Activated T-cell treated with anti-CD3 and anti-CD28 coated beads for 4 hours (primary cell): ENCODE data around the gene C1orf115.
"Not testable (repeated sequence)": the region's sequence is repeated elsewhere in the genome, so short reads cannot be mapped to it uniquely, and the experiment has no call there.

Experiments
- DNase-seq: peaks from one replicate; pipeline ENCODE4 v3.0.0-alpha.2; 2020

The C1orf115 gene, protein sequence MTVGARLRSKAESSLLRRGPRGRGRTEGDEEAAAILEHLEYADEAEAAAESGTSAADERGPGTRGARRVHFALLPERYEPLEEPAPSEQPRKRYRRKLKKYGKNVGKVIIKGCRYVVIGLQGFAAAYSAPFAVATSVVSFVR

DNA sequence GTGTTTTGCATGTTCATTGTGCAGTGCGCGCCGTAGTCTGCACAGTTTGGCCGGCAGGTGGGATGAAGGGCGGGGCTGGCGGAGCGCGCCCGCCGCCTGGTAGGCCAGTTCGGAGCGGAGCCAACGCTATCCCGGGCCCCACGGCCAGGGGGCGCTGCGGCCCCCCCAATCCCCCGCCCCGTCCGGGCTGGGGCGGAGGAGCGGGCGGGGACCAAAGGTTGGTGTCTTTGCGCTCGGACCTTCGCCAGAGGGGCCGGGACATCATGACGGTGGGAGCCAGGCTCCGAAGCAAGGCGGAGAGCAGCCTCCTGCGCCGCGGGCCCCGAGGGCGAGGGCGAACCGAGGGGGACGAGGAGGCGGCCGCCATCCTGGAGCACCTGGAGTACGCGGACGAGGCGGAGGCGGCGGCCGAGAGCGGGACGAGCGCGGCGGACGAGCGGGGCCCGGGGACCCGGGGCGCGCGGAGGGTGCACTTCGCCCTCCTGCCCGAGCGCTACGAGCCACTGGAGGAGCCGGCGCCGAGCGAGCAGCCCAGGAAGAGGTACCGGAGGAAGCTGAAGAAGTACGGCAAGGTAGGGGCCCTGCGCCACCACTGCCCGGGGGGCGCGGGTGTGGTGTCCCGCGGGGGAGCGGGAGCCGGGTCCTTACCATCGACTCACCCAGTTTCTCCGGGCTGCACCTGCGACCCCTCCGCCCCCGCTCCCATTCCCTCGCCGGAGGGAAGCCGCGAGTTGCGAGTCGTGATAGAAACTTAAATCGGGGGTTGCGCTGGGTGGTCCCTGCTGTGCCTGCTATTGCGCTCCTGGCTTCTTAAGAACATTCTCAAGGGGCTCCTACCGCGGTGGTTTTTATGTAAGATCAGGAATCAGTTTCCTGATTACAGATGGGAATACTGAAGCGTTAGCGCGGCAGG, at the start of gene C1orf115:
TSS of gene C1orf115 (plus strand) at position 224 of the 913 bp plus-strand sequence. CDS start at position 264, 40 bp downstream.
- DNase-seq: peak; percentile 64

DNA sequence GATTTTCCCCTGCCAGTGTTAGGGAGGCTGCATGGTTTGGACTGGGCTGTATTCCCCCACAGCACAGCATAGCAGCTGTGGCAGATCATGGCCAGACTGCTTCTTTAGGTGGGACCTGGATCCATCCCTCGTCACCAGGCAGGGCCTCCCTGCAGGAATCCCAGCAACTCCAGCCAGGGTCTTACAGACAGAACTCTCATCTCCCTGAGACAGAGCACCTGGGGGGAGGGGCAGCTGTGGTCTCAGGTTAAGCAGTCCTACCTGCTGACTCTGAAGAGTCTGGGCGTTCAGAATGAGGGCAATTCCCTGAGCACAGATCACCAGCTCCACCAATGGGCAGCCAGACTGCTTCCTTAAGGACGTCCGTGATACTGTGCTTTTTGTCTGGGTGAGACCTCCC, 47.9 kb upstream of the C1orf115 start:
- no peak for DNase-seq

DNA sequence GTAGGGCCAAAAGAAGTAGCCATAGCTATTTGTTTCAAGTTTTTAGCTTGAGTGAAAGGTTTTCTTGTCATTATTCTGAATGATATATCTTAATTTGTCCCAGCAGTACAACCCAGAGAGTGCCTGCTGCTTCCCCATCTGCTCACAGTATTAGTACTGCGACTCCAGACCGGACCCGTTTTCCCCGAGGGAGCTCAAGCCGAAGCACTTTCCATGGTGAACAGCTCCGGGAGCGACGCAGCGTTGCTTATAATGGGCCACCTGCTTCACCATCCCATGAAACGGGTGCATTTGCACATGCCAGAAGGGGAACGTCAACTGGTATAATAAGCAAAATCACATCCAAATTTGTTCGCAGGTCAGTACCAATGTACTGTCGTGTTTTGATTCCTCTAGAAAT, 37.2 kb upstream of the C1orf115 start:
- no peak for DNase-seq

DNA sequence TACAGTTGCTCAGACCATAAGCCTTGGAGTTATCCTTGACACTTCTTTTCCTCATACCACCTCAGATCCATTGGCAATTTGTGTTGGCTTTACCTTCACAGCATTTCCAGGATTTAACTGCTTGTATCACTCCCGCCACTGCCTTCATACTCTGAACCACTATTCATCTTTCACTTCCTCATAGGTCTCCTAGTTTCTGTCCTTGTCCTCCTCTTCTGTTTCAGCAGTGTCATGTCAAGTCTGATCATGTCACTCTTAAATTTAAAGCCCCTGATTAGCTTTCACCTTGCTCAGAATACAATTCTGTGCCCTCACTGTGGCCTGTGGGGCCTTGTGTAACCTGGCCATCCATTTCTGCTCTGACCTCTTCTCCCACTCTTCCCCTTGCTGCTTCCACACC, 34.7 kb upstream of the C1orf115 start:
- no peak for DNase-seq

DNA sequence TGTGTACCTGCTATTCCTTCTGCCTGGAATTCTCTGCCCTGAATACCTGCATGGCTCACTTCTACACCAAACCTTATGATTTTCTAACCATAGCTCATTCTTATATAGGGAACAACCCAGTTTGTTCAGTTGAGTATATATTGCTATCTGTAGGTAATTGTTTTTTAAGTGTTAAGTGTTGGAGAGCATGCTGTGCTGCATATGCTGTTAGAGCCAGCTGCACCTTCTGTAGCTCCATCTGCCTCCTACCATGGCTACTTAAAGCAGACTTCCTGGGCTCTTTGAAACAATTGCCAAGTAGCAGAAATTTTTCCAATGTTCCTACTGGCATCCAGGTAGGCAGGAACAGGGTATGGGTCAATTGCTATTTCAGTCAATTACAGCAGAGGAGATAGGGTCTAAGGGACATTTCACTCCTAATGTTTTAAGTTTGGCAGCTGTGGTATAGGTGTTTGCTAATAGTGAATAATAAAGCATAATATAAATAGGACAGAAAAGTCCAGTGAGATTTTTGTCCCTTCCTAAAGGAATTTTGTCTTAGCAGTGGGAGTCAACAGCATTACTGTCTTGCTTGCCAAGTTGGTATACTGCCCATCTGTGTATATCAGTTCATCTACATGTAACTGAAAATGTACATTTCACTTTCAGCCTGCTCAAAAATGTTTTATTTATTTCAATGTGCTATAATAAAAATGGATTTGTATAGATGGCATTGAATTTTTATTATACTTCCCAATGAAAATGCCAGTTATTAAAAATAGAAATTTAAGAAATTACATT, 34.0 kb upstream of the C1orf115 start:
- DNase-seq: no peak

DNA sequence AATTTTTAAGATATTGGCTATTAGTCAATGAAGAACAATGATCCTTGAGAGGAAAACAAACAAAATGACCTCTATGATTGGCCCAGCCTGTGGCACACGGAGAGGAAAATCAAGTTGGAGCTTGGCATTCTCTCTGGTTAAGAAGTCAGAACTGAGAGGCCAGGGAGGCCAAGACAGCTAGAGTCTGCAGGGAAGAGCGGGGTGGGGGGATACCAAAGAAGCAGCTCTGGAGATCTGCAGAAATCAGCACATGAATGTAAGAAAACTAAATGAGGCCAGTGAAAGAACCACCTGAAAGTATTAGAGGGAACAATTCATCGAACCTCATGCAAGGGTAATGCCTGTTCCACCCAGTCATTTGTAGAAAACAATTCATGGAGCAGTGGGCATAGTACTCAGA, 23.8 kb upstream of the C1orf115 start:
- no peak for DNase-seq

DNA sequence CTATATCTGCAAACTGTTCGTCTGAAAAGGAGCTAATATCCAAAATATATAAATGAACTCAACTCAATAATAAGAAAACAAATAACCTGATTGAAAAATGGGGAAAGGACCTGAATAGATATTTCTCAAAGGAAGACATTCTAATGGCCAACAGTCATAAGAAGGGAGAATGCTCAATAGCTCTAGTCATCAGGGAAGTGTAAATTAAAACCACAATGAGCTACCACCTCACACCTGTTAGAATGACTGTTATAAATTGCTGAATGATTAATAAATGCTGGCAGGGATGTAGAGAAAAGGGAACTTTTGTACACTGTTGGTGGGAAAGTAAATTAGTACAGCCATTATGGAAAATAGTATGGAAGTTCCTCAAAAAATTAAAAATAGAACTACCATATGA, 21.2 kb upstream of the C1orf115 start:
- no peak for DNase-seq

DNA sequence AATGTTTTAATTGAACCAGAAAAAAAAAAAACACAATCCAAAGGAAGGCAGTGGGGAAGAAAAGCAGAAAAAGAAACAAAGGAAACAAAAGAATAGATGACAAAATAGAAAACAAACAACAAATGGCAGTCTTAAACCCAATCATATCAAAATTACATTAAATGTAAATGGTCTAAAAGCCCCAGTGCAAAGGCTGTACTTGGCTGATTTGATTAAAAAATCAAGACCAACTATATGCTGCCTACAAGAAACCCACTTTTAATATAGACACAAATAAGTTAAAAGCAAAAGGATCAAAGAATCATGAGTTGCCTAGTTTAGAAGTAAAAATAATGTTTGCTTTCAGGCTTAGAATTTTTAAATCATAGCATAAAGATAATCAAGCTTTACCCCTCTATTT, 19.8 kb upstream of the C1orf115 start:
- DNase-seq: no peak

DNA sequence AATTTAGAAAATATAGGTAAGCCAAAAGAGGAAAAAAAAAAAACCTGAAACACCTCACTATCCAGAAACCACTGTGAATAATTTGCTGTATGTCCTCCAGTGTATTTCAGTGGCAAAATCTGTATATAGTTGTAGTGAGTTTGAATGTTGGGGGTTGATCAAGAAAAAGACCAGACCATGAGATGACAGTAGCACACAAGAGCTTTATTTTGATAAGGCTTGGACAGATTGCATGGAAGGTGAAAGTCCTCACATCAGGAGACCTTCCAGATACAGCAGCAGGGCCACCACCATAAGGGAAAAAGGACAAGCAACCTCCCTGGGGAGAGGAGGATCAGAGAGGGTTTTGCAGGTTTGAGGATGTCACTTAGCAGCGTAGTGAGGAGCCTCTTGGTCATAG, 16.2 kb upstream of the C1orf115 start:
- DNase-seq: no peak

DNA sequence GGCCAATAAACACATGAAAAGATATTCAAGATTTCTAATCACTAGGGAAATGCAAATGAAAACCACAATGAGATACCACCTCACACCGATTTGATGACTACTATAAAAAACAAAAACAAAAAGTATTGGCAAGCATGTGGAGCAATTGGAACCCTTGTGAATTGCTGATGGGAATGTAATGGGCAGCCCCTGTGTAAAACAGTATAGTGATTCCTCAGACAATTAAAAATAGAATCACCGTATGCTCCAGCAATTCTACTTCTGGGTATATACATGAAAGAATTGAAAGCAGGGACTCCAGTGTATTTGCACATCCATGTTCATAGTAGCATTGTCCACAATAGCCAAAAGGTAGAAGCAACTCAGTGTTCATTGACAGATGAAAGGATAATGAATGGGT, 12.9 kb upstream of the C1orf115 start:
- DNase-seq: no peak

DNA sequence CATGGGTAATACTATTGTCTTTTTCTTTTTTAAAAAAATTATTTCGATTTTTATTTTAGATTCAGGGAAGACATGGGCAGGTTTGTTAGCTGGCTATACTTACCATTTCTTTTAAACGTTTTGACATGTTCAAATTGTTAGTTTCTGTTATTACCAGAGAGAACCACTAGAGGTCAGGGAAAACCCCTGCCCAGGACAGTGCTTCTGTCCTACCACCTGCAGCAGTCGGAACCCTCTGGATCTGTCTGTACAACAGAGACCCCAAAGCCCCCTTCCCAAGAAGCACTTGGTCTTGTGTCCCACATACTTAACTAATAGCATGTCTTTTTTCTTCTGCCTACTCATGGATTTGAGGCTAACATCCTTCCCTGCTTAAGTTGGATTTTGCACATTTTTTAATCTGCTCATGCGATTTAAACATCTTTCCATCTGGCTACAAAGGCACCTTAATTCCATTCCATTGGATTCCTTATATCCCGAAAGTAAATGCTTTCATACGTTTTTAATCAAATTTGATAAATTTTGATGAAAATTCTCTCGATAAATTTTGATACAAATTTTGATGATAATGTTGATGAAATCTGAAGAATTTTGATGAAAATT, 10.0 kb upstream of the C1orf115 start:
- DNase-seq: no peak

DNA sequence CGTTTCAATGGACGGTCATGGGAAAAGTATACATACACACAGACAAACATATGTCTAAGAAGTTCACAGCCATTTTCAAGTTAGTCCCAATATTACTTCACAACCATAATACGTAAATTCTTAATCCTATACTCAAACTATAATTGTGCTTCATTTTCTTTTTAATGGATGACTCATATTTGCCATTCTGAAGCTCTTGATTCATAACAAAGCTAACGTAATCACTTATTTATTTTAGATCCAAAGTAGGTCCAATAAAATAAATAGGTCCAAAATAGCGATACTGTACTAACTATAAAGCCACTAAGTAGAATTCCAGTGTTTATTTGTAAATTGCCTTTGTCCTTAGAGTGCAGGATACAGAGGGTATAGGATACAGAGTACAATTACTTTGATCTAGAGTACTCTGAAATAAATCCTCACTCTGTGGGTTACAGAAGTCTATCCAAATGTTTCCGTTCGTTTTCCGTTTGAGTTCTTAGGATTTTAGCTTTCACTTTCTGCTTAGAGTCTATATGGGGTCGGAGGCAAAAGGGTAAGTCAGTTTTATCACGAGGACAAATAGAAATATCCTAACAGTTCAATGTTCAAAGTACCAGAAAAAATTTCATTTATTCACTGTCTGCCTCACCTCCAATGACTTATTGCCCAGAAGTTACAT, 8.8 kb upstream of the C1orf115 start:
- no peak for DNase-seq

DNA sequence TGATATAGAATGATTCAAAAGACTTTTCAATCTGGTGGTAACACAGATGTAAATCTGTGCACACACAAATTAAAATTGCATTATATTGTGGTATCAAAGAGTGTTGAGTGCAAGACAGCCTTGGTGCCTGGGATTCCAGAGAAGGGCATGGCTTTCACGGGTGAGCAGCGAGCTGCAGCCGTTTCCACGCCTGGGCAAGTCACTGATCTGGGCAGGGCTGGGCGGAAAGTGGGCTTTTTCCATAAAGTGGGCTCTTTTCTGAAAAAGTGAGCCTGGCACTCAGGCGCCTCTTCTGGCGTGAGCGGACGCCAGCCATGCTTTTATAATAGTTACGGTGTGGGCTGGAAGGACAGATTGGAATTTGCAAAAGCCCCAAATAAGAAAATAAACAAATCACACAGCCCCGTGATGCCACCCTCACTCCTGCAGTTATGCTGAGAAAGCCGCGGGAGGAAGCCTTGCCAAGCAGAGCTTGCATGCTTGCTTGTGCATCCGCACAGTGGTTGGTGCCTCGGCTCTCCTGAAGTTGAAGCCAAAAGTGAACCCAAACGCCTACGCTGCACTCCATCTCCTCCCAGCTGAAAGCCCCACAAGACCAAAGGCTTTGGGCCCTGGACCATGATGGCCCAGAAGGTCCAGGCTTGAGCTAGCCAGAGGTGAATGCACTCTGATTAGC, 7.1 kb upstream of the C1orf115 start:
- no peak for DNase-seq

DNA sequence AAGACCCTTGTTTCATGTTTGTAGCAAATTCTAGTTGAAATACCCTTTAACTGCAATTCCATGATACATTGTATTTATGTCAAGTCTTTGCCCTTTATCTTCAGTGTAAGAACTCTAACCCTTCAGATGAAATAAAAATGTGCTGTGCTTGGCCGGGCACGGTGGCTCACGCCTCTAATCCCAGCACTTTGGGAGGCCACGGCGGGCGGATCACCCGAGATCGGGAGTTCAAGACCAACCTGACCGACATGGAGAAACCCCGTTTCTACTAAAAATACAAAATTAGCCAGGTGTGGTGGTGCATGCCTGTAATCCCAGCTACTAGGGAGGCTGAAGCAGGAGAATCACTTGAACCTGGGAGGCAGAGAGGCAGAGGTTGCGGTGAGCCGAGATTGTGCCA, 6.4 kb upstream of the C1orf115 start:
- not testable (repeated sequence) for DNase-seq

DNA sequence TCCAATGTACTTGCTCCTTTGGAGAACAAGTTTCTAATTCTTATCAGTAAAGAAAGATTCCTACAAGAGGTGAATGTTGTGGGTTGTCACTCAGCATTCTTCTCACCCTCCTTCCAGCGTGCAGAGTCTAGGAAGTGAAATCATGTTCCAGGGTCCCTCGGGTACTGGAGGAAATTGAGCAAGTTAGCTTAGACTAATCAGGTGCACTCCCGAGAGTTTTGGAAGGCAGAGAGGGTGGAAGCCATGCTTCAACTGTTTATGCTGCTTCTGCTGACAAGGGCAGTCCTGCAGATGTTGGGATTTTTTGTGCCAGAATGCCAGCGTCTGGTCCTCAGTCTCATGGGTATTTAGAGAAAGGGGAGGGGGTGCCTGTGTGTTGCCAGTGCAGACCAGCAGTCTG, 5.3 kb upstream of the C1orf115 start:
- no peak for DNase-seq

DNA sequence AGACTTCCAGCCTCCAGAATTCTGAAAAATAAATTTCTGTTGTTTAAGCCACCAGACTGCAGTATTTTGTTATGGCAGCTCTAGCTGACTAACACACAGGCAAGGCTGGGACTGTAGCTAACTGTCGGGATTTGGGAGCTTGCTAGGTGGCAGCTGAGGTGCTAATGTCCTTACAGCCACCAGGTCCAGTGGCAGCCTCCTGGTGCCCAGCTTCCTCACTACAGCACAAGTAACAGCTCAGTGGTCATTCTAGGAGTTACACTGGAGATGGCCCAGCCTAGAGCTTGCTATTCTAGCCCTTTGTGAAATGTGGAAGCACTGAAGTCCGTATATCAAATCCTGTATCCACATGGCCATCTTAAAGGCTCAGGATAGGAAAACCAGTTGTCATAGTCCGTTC, 4.3 kb upstream of the C1orf115 start:
- no peak for DNase-seq

DNA sequence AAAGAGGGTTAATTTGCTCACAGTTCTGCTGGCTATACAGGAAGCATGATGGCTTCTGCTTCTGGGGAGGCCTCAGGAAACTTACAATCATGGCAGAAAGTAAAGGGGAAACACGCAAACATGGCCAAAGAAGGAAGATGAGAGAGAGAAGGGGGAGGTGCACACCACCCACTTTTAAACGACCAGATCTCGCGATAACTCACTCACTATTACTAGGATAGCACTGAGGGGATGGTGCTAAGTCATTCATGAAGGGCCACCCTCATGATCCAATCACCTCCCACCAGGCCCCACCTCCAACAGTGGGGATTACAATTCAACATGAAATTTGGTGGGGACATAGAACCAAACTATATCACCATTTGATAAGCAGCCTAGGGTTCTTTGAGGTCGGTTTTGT, 2.4 kb upstream of the C1orf115 start:
- no peak for DNase-seq

DNA sequence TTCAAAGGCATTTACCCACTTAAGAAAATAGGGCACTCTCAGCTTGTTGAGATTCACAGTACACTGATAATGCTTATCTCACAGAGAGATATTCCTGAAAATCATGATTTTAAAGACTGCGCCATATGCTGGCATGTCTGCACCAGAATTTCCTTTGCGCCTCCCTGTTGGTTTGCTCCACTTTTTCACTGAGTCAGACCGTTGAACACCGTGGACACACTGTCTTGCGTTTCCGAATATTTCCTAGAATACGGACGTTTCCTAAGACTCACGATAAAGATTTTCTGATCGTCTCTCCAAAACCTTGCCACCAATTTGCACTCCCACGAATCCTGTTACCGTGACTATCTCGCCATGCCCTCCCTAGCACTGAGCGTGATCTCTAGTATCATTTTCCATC, 497 bp upstream of the C1orf115 start:
- DNase-seq: no peak

DNA sequence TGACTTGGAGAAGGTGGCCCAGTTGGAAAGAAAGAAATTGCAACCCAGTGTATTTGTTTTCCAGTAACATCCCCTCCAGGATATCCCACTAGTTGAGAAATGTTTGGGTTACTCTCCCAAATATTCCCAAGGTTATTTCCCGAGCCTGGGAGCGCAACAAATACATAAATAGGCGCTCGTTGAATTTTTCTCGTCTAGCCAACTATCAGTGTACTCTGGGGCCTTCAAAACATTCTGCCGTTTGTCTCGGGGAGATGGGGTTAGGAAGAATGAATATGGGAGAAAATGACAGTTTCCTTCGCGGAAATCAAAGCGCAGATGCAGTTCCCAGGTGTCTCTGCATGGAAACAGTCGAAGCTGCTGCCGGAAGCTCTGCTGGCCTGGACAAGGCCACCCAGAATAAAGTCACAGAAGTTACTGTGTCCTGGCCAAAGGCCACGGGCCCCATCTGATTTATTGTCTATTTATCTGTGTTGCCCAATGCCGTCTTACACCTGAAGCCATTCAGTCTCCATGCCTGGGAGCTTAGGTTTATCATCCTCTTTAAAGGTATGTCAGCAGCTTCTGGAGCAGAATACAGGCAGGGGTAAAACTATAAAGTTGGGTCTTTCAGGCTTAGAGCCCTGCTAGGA, 1.0 kb downstream of the C1orf115 start:
- no peak for DNase-seq

DNA sequence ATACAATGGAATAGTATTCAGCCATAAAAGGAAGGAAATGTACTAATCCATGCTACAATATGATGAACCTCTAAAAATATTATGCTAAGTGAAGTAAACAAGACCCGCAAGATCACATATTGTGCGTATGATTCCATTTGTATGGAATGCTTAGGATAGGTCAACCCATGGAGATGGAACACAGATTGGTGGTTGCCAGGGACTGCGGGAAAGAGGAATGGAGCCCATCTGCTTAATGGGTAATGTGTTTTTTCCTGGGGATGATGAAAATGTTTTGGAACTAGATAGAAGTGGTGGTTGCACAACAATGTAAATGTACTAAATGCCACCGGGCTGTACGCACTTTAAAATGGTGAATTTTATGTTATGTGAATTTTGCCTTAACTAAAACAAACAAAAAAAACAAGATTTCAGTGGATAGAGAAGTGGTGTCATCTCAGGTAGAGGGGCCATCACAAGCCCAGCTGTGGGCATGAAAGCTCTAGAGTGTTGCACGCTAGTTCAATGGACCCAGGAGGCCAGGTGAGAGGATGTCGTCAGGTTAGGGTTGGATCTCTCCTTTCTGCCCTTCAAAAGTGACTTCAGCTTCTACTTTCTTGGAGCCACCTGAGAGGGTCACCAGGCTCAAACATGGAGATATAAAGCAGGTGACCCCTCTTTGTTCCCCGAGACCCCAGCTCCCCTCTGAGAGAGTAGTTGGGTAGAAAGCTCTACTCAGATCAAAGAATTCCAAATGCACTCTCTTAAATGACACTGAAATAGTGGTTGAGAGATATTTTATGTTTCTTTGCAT, 2.5 kb downstream of the C1orf115 start:
- DNase-seq: no peak

DNA sequence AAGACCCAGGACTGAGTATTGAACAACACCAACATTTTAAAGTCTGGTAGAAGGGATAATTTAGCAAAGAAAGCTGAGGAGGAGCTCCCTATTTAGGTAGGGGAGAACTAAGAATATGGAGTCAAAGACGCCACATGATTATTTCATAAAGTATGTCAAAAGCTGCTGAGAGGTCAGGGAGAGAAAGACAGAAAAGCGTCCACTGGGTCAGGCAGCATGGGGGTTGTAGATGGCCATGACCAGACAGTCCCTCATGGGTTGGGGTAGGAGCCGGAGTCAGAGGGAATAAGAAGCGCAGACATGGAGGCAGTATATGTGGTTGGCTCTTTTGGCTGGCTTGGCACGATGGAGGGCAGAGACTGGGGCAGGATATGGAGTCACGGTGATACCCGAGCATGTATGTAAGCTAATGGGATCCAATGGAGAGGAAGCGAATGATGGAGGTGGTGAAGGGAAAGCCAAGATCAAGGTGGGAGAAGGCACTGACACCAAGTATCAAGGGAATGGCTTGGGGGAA, 4.8 kb downstream of the C1orf115 start:
- DNase-seq: no peak
